Right renal cortex interstitium (tissue), 3 donors: Measurements from ENCODE around the gene NETO2. TPM values are rescaled to one million over a fixed set of nuclear protein-coding genes. Genes with fewer than 3 reads are reported as not detected.
A peak's percentile ranks its signal among the peaks of the same experiment; 100 is the strongest.

Experiments
- DNase-seq, 3 donors: peaks; one replicate each; pipeline ENCODE4 v3.0.0-alpha.2; 2013; ENCODE audit warnings: low read depth in 3 of 3, low spot score in 2 of 3
- polyA plus RNA-seq, 3 donors: library from polyadenylated mRNA; unstranded; fragments of 120-200 nt; gene quantifications; one replicate each; pipeline ENCODE4 v1.2.1, GENCODE V29; 2013; ENCODE audit not compliant: insufficient read length in 3 of 3

The NETO2 gene
- polyA plus RNA-seq, 3 donors = 29.9 to 32.4 (median 30.2) TPM

DNA sequence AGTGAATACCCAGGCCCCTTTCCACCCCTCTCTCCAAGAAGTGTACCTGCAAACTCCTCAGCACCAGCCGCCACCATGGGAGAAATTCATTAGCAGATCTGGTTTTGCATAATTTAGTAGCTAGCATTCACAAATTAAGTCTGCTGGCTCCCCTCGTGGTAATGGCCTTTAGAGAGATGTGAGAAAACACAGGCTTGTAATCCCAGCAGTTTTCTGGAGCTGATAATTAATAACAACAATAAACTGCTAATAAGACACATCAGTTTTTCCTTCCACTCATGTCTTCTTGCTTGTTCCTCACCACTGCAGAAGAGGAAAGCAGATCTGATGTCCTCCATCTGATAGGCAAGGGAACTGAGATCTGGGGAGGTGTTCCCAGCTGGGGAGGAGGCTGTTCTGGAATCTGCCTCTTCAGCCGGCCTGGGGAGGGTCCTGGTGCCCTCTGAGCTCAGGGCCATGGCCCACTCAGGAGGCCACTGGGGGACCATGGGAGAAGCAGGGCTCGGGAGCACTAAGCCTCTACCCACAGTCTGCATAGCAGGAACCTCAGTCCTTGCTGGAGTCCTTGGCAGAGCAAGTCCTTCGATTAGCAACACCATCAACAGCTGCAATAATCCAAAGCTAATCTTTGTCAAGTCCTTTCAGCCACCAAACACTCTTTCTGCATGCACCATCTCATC, 96.1 kb downstream of the NETO2 start:
- no peak for DNase-seq

DNA sequence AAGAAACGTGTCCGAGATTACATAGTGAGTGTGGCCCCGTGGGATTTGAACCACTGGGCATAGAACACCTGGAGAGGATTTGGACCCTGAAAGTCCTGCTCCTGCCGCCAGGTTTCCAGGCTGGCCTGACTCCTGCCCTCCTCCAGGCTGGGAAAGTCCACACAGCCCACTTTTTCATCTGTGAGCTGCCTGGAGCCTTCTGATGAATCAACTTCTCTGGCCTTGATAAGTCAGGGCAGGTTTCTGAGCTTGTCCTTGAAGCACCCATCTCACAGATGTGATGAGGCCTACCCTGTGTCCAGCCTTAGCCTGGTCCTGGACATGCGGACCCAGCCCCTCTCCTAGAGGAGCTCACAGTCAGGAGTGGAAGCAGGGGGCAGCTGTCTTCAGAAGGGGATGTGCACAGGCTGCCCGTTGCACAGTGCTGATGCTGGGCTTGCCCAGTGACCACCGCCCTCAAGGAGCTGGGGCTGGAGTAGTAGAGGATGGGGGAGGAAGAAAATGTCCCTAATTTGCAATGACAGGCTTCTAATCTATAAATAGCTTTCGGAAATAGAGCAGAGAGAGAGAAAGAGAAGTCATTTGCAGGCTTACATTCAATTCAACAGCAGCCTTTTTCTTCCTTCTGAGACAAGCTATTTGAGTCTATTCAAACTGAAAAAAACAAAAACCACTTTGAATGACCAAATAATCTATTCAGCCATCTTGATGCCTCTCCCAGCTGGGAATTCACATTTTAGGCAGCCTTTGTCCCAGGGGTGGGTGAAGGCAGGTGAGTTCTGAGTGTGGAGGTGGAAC, 96.8 kb downstream of the NETO2 start:
- no peak for DNase-seq

- DNase-seq = no peak
These were observed 98.3 kb downstream of the NETO2 start for GRCh38 chr16:47045459-47045858.

DNA sequence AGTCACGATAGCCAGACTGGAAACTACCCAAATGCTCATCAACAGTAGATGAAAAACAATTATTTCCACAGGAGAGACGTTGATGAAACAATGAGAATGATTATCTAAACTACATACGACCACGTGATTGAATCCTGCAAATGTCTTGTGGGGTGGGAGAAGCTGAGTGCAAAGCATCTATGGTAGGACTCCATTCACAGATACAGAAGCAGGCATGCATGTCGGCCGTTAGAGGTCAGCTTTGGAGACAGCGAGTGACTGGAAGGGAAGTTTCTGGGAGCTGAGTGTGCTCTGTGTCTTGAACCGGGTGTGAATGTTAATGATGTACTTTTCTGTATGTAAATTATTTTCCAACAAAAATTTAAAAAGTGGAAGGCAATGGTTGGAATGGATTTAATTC, 98.7 kb downstream of the NETO2 start:
- DNase-seq = peak in 1 of 3 donors; percentile 7

GRCh38 chr16:47043970-47044684, 99.6 kb downstream of the NETO2 start:
- no peak for DNase-seq

- DNase-seq = no peak
These were observed 100.5 kb downstream of the NETO2 start for GRCh38 chr16:47043200-47043599.

GRCh38 chr16:47037746-47038458, 105.8 kb downstream of the NETO2 start:
- DNase-seq = peak in 2 of 3 donors; percentile 47 to 69

GRCh38 chr16:47037396-47037745, 106.4 kb downstream of the NETO2 start:
- peak in 1 of 3 donors; percentile 10 for DNase-seq

GRCh38 chr16:47036201-47036600, 107.5 kb downstream of the NETO2 start:
- no peak for DNase-seq

DNA sequence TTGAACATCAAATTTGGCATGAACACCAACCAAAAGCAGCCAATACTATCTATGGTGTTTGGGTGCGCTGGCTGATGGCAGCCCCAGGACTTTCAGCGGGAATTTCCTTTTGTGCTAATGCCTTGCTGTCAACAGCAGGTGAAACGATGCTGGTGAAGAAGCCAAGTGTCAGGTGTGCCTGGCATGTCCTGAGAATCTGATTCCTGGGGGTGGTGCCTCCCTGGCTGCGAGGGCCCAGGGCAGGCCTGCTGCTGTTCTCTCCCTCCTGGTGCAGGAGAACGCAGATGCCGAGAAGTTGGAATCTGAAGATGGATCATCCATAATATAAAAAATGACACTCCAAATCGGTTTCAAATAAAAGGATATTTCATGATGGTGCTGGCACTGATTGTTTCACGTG, 108.3 kb downstream of the NETO2 start:
- no peak for DNase-seq

DNA sequence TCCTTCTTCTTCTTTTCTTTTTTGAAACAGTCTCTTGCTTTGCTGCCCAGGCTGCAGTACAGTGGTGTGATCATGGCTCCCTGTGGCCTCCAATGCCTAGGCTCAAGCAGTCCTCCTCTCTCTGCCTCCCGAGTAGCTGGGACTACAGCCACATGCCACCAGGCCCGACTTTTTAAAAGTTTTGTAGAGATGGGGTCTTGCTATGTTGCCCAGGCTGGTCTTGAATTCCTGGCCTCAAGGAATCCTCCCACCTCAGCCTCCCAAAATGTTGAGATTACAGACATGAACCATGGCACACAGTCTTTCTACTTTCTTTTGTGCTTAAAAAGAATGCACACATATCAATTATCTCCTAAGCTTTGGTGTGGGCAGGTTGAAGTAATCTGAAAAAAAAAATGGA, 109.3 kb downstream of the NETO2 start:
- no peak for DNase-seq

GRCh38 chr16:47033176-47033575, 110.6 kb downstream of the NETO2 start:
- no peak for DNase-seq

DNA sequence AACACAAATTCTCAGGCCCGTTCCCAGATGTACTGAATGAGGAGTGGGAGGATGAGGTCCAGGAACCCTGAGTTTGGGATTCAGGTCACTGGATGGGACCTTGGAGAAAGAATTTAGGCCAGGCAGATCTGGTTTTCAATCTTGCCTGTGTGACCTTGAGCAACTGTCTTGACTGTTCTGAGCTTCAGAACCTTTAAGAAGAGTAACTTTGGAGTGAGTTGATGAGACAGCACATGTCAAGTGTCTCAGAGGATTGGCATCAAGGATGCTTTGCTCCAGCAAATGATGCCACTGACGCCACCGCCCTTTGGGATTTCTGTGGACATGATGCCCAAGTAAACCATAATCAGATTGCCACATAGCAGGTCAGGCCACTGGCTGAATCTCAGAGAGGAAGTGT, 114.0 kb downstream of the NETO2 start:
- no peak for DNase-seq

DNA sequence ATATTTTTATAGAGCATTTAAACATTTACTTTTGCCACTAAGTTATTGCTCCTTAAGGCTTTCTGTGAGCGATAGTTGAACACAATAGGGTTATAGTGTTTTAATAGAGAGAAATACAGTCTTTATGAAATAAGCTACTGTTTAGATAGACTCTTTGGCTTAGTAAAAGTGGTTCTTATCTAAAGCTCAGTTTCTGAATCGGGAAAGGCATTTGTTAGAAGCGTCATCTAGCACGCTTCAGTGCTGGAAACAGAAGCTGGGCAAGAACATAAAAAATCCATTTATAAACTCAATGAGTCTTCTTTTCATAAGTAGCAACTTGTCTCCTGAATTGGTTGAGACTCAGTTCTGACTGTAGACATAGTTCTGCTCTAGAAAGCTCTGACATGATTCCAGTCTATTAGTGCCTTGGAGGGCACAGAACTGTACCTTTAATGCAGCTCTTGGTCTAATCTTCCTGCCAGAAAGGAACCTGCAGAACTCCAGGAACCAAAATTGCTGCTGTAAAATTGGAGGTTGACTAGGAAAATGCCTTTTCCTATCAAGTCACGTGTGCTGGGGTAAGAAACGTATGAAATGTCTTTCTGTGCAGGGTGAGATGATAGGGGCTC, 114.9 kb downstream of the NETO2 start:
- DNase-seq = no peak

Other genes starting within 250 kb of the NETO2 start
- 10 to 100 TPM; 92.5 to 95.4 (median 93.4) TPM for gene DNAJA2, start 170.3 kb downstream of the NETO2 start, polyA plus RNA-seq